H1 (cell line): Measurements from ENCODE around the gene SEMA3A. TPM values are rescaled to one million over a fixed set of nuclear protein-coding genes. Genes with fewer than 3 reads are reported as not detected.

ENCODE experiments used
- CTCF ChIA-PET: fragments of 300-600 bp; sonication (Branson Sonifier 250); formaldehyde crosslinking; loops from one replicate; lab custom pipeline; 2021; ENCODE audit not compliant: partially characterized antibody; lab: Charles Lee
- POLR2A ChIA-PET: fragments of 300-600 bp; sonication (Branson Sonifier 250); formaldehyde crosslinking; loops from one replicate; lab custom pipeline; 2021; ENCODE audit warnings: inconsistent platforms; ENCODE audit not compliant: partially characterized antibody; lab: Charles Lee
- DNase-seq, 2 experiments: peaks; one replicate each; pipeline versions ENCODE4 v3.0.0 to v3.0.0-alpha.2; 2010 to 2022; ENCODE audit warnings: low spot score in 2 of 2, low read depth in 1 of 2, mixed read lengths in 1 of 2
- FAIRE-seq: peaks from 2 replicates; lab custom pipeline; 2011; peaks lifted over from hg19 to GRCh38; lab: Jason Lieb, UNC
- H2AFZ ChIP-seq: 2 replicates; pipeline ENCODE4 v1.8.1; 2012; ENCODE audit warnings: low read length, inconsistent platforms
- H2AK5ac ChIP-seq: 2 replicates; pipeline ENCODE4 v1.6.1; 2013; ENCODE audit warnings: low read depth, low read length
- H2BK120ac ChIP-seq: replicated peaks from 2 replicates; pipeline ENCODE3; 2013; ENCODE audit warnings: low read depth, low read length, inconsistent platforms
- H2BK12ac ChIP-seq: 2 replicates; pipeline ENCODE4 v1.6.1; 2013; ENCODE audit warnings: low read depth, low read length
- H2BK15ac ChIP-seq: 2 replicates; pipeline ENCODE4 v1.6.1; 2013; ENCODE audit warnings: low read length
- H2BK20ac ChIP-seq: 2 replicates; pipeline ENCODE4 v1.6.1; 2013; ENCODE audit warnings: low read length
- H2BK5ac ChIP-seq: 2 replicates; pipeline ENCODE4 v1.6.1; 2013; ENCODE audit warnings: low read depth, low read length
- H3K14ac ChIP-seq: 2 replicates; pipeline ENCODE4 v1.6.1; 2013; ENCODE audit warnings: inconsistent platforms; ENCODE audit not compliant: insufficient read length
- H3K18ac ChIP-seq: 2 replicates; pipeline ENCODE4 v1.6.1; 2013; ENCODE audit warnings: low read length; ENCODE audit errors: extremely low read depth
- H3K23ac ChIP-seq: 2 replicates; pipeline ENCODE4 v1.6.1; 2013; ENCODE audit warnings: inconsistent platforms; ENCODE audit not compliant: insufficient read length
- H3K23me2 ChIP-seq: 2 replicates; pipeline ENCODE4 v1.6.1; 2013; ENCODE audit warnings: low read depth, low read length
- H3K27ac ChIP-seq: 2 replicates; pipeline ENCODE4 v1.6.1; 2011; ENCODE audit warnings: low read depth, low read length, inconsistent platforms
- H3K27me3 ChIP-seq, 4 experiments: replicated peaks in 1 of 4; 1 replicate in 1 of 4; 2 replicates in 3 of 4; pipeline versions ENCODE4 v1.6.1 to v1.8.1; 2011 to 2013; ENCODE audit warnings: low read length in 3 of 4, mild to moderate bottlenecking in 3 of 4, inconsistent platforms in 2 of 4, mixed read lengths in 2 of 4, moderate library complexity in 1 of 4; ENCODE audit not compliant: control insufficient read depth in 3 of 4, insufficient read depth in 3 of 4; ENCODE audit errors: extremely low read depth in 1 of 4
- H3K36me3 ChIP-seq, 4 experiments: 2 replicates each; pipeline versions ENCODE4 v1.6.1 to v1.8.1; 2011 to 2013; ENCODE audit warnings: mild to moderate bottlenecking in 4 of 4, low read length in 3 of 4, moderate library complexity in 2 of 4, control low read depth in 1 of 4, inconsistent platforms in 1 of 4; ENCODE audit not compliant: insufficient read depth in 4 of 4, control insufficient read depth in 2 of 4
- H3K4ac ChIP-seq: replicated peaks from 2 replicates; pipeline ENCODE3; 2013; ENCODE audit warnings: low read length, low read depth, mixed read lengths, inconsistent platforms; ENCODE audit not compliant: insufficient read length
- H3K4me1 ChIP-seq, 4 experiments: replicated peaks in 1 of 4; 1 replicate in 1 of 4; 2 replicates in 3 of 4; pipeline versions ENCODE4 v1.6.1 to v1.8.1; 2011 to 2013; ENCODE audit warnings: low read length in 3 of 4, inconsistent platforms in 2 of 4, mixed read lengths in 1 of 4; ENCODE audit not compliant: insufficient read depth in 4 of 4, control insufficient read depth in 3 of 4
- H3K4me2 ChIP-seq, 2 experiments: 2 replicates each; pipeline versions ENCODE4 v1.6.1 to v1.8.1; 2011 to 2013; ENCODE audit warnings: low read depth in 2 of 2, low read length in 2 of 2, control low read depth in 1 of 2, inconsistent platforms in 1 of 2, mild to moderate bottlenecking in 1 of 2; ENCODE audit not compliant: insufficient read depth in 1 of 2
- H3K4me3 ChIP-seq, 4 experiments: fragments of 200-600, 300-600 bp in 1 of 4; sonication (generic), shearing (Covaris generic), sonication (Bioruptor Twin) in 1 of 4; 2 replicates each; pipeline versions ENCODE4 v1.5.1 to v1.8.1; 2011 to 2016; ENCODE audit warnings: low read length in 4 of 4, low read depth in 3 of 4, control low read depth in 2 of 4, inconsistent platforms in 2 of 4, mild to moderate bottlenecking in 2 of 4, mixed read lengths in 1 of 4, moderate library complexity in 1 of 4; ENCODE audit not compliant: insufficient read depth in 2 of 4; ENCODE audit errors: extremely low read depth in 1 of 4
- H3K56ac ChIP-seq: replicated peaks from 2 replicates; pipeline ENCODE3; 2013; ENCODE audit warnings: low read depth, mild to moderate bottlenecking, mixed read lengths, low read length, inconsistent platforms; ENCODE audit not compliant: insufficient read length
- H3K79me1 ChIP-seq: 2 replicates; pipeline ENCODE4 v1.6.1; 2013; ENCODE audit warnings: low read depth, low read length, control low read depth
- H3K79me2 ChIP-seq, 2 experiments: 2 replicates each; pipeline versions ENCODE4 v1.6.1 to v1.8.1; 2012 to 2013; ENCODE audit warnings: low read length in 2 of 2, mild to moderate bottlenecking in 2 of 2, inconsistent platforms in 1 of 2; ENCODE audit not compliant: insufficient read depth in 2 of 2, control insufficient read depth in 1 of 2
- H3K9ac ChIP-seq, 4 experiments: replicated peaks in 1 of 4; 1 replicate in 1 of 4; 2 replicates in 3 of 4; pipeline versions ENCODE4 v1.6.1 to v1.8.1; 2011 to 2013; ENCODE audit warnings: low read depth in 3 of 4, low read length in 3 of 4, control low read depth in 2 of 4, mild to moderate bottlenecking in 2 of 4, moderate library complexity in 2 of 4, inconsistent platforms in 1 of 4; ENCODE audit errors: extremely low read depth in 1 of 4
- H3K9me3 ChIP-seq, 2 experiments: 2 replicates each; pipeline versions ENCODE4 v1.6.1 to v1.8.1; 2012 to 2013; ENCODE audit warnings: mild to moderate bottlenecking in 2 of 2, moderate library complexity in 2 of 2, control low read depth in 1 of 2, inconsistent platforms in 1 of 2, low read depth in 1 of 2, low read length in 1 of 2, mixed read lengths in 1 of 2; ENCODE audit not compliant: insufficient read depth in 2 of 2
- H4K20me1 ChIP-seq, 2 experiments: replicated peaks in 1 of 2; 2 replicates each; pipeline versions ENCODE3 to v1.8.1; 2011 to 2013; ENCODE audit warnings: inconsistent platforms in 2 of 2, low read length in 2 of 2, mild to moderate bottlenecking in 1 of 2; ENCODE audit not compliant: insufficient read depth in 2 of 2, control insufficient read depth in 1 of 2
- H4K5ac ChIP-seq: 2 replicates; pipeline ENCODE4 v1.6.1; 2013; ENCODE audit warnings: low read length, low read depth, mixed read lengths, inconsistent platforms; ENCODE audit not compliant: insufficient read length
- H4K8ac ChIP-seq: 2 replicates; pipeline ENCODE4 v1.8.0; 2013; ENCODE audit warnings: mild to moderate bottlenecking, moderate library complexity, low read length, inconsistent platforms; ENCODE audit not compliant: insufficient read depth; ENCODE audit errors: extremely low read depth
- H4K91ac ChIP-seq: replicated peaks from 2 replicates; pipeline ENCODE3; 2013; ENCODE audit warnings: low read length, mixed read lengths, inconsistent platforms; ENCODE audit not compliant: insufficient read length
- HDAC2 ChIP-seq, 2 experiments: fragments of 300-600 bp in 1 of 2; sonication (generic) in 1 of 2; IDR thresholded peaks; 2 replicates each; pipeline ENCODE4 v1.6.1; 2011 to 2012; ENCODE audit warnings: low read depth in 2 of 2, low read length in 2 of 2, mild to moderate bottlenecking in 2 of 2, moderate library complexity in 2 of 2, borderline replicate concordance in 1 of 2, inconsistent platforms in 1 of 2
- JUND ChIP-seq: IDR thresholded peaks from 2 replicates; pipeline ENCODE4 v1.6.1; 2011; ENCODE audit warnings: mild to moderate bottlenecking, improper control_type of control experiment, low read length
- RAD21 ChIP-seq, 2 experiments: IDR thresholded peaks in 1 of 2; conservative IDR thresholded peaks in 1 of 2; 2 replicates each; pipeline ENCODE4 v1.6.1; 2011; ENCODE audit warnings: low read depth in 2 of 2, low read length in 2 of 2, improper control_type of control experiment in 1 of 2, inconsistent platforms in 1 of 2, mild to moderate bottlenecking in 1 of 2, moderate library complexity in 1 of 2
- WGBS, 2 experiments: shearing (Covaris generic) in 1 of 2; methylation state at CpG; one replicate each; pipeline versions ENCODE4 v1.1.6 to v1.1.7; 2013 to 2015; ENCODE audit warnings: low lambda C conversion rate in 2 of 2, mixed read lengths in 2 of 2, inconsistent platforms in 1 of 2, low coverage in 1 of 2, missing lambda C conversion rate in 1 of 2; ENCODE audit not compliant: insufficient replicate concordance in 2 of 2, insufficient coverage in 1 of 2, insufficient read length in 1 of 2; ENCODE audit errors: extremely low coverage in 1 of 2, missing lambda C conversion rate in 1 of 2; 5-methylcytosine and 5-hydroxymethylcytosine counted together
- polyA plus RNA-seq, 7 experiments: library from polyadenylated mRNA; depleted of rRNA in 3 of 7; stranded (reverse) in 5 of 7; unstranded in 2 of 7; fragments of >200 nt in 5 of 7; fragments of 200-250 nt in 2 of 7; gene quantifications; 1 replicate in 5 of 7; 2 replicates in 1 of 7; 4 replicates in 1 of 7; pipeline versions ENCODE4 v1.2.1 to v1.2.3, GENCODE V29; 2011 to 2013; ENCODE audit warnings: missing spikeins in 2 of 7, mixed read lengths in 2 of 7
- total RNA-seq: library from RNA; stranded (reverse); fragmentation: NEBNext Ultra II Directional; extraction: Animal tissue kit (Norgen Biotek cat#: 25700); gene quantifications from 2 replicates; pipeline ENCODE4 v1.2.1, GENCODE V29; 2021
- TF ChIP-seq, protein P1 (sequence below): IDR thresholded peaks from 2 replicates; pipeline ENCODE4 v1.6.1; 2012; ENCODE audit warnings: low read length, inconsistent platforms
- TF ChIP-seq, protein P2 (sequence below), 3 experiments: IDR thresholded peaks; 1 replicate in 2 of 3; 2 replicates in 1 of 3; pipeline versions ENCODE4 v1.5.1 to v1.6.1; 2011; ENCODE audit warnings: low read length in 3 of 3, mild to moderate bottlenecking in 3 of 3, inconsistent platforms in 2 of 3, low read depth in 1 of 3, moderate library complexity in 1 of 3; ENCODE audit not compliant: insufficient read depth in 1 of 3; ENCODE audit errors: control extremely low read depth in 1 of 3

The SEMA3A gene
- total and polyA plus RNA-seq, 2 of the 8 experiments (the other 6 are each of a cell fraction or from before 2014, with no cell fraction given) = 8.1 to 45.9 TPM

DNA sequence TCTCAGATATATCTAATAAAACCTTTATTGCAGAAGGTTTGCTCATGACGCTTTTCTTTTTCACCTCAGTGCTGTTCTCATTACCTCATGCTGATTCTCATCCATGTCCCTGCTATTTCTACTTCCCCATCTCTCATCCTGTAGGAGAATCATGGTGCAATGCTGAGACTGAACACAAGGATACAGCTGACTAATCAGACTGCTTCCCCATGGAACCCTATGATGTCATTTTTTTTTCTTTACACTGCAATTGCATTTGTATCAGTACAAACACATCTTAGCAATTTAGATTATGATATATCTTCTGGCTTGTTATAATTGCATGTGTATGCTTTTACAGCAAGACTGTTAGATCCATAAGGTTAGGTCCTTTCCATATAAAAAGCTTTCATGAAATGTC lies 93.7 kb downstream of the SEMA3A start:
- Histone ChIP-seq H3K4ac (no peak overlapping the region), H3K79me1 (no peaks in the 10 kb centered on the region), H4K91ac (no peak overlapping the region), H3K4me2 (no peak overlapping the region), H2AFZ (no peak overlapping the region), H3K23ac (no peak overlapping the region), H3K9ac (no peak overlapping the region), H4K8ac (no peak overlapping the region), H3K79me2 (peaks cover 0 to 4% of the 10 kb centered on the region in 2 experiments; a peak in 1 of 4 replicates), H3K14ac (no peak overlapping the region), H2BK12ac (no peak overlapping the region), H3K4me1 (peaks cover 0 to 1% (median 0%) of the 10 kb centered on the region in 4 experiments; a peak in 1 of 7 replicates), H2AK5ac (no peak overlapping the region), H2BK15ac (no peak overlapping the region), H3K9me3 (no peaks in the 10 kb centered on the region), H2BK20ac (no peak overlapping the region), H3K36me3 (no peaks in the 10 kb centered on the region), H3K4me3 (no peak overlapping the region), H3K56ac (no peak overlapping the region), H2BK5ac (no peak overlapping the region), H2BK120ac (no peak overlapping the region), H4K5ac (no peak overlapping the region), H3K18ac (no peak overlapping the region), H4K20me1 (no peaks in the 10 kb centered on the region), H3K27ac (no peak overlapping the region), H3K23me2 (no peaks in the 10 kb centered on the region), H3K27me3 (no peaks in the 10 kb centered on the region)
- peak in 1 of 2 experiments; percentile 12; a peak in 1 of 4 replicates for TF ChIP-seq RAD21 (IDR thresholded peaks at IDR 0.05 in 1 of 2, conservative IDR thresholded peaks at IDR 0.05 in 1 of 2; ENCODE audit: low read depth in 2 of 2, low read length in 2 of 2)
- TF ChIP-seq, protein P1, sequence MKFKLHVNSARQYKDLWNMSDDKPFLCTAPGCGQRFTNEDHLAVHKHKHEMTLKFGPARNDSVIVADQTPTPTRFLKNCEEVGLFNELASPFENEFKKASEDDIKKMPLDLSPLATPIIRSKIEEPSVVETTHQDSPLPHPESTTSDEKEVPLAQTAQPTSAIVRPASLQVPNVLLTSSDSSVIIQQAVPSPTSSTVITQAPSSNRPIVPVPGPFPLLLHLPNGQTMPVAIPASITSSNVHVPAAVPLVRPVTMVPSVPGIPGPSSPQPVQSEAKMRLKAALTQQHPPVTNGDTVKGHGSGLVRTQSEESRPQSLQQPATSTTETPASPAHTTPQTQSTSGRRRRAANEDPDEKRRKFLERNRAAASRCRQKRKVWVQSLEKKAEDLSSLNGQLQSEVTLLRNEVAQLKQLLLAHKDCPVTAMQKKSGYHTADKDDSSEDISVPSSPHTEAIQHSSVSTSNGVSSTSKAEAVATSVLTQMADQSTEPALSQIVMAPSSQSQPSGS = peak; percentile 76
- TF ChIP-seq HDAC2 (IDR thresholded peaks at IDR 0.05; ENCODE audit: borderline replicate concordance in 1 of 2, low read depth in 2 of 2, low read length in 2 of 2) = no peak
- TF ChIP-seq, protein P2, sequence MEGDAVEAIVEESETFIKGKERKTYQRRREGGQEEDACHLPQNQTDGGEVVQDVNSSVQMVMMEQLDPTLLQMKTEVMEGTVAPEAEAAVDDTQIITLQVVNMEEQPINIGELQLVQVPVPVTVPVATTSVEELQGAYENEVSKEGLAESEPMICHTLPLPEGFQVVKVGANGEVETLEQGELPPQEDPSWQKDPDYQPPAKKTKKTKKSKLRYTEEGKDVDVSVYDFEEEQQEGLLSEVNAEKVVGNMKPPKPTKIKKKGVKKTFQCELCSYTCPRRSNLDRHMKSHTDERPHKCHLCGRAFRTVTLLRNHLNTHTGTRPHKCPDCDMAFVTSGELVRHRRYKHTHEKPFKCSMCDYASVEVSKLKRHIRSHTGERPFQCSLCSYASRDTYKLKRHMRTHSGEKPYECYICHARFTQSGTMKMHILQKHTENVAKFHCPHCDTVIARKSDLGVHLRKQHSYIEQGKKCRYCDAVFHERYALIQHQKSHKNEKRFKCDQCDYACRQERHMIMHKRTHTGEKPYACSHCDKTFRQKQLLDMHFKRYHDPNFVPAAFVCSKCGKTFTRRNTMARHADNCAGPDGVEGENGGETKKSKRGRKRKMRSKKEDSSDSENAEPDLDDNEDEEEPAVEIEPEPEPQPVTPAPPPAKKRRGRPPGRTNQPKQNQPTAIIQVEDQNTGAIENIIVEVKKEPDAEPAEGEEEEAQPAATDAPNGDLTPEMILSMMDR (IDR thresholded peaks at IDR 0.05; ENCODE audit: control extremely low read depth in 1 of 3, insufficient read depth in 1 of 3, low read depth in 1 of 3, low read length in 3 of 3) = peak in 1 of 3 experiments; percentile 36; a peak in 1 of 4 replicates
- TF ChIP-seq JUND = peak; percentile 77
- ChIA-PET CTCF (interaction anchor here (0.9 kb wide), 1 partner anchor 11 kb away, joined by 3 read pairs; no protein-coding TSS in a partner anchor), POLR2A (interaction anchor here (0.6 to 1.3 kb wide), 2 partner anchors 10 to 537 kb away, joined by 3 read pairs; no protein-coding TSS in a partner anchor)
- DNase-seq (no peak), FAIRE-seq (peak; percentile 28)
- WGBS, 2 experiments = 87% methylated on average over 1 of the region's 1 CpG; no CpG with 5 or more reads in 1 of the 2 experiments
